ENCODE measurements around the gene CYP2B6.
"Not testable (repeated sequence)": the region's sequence is repeated elsewhere in the genome, so short reads cannot be mapped to it uniquely, and the experiment has no call there.

The CYP2B6 gene

GRCh38 chr19:40995355-40995754 is 4.3 kb downstream of the CYP2B6 start:
- DNase-seq (ENCODE audit: low read depth) = no peak
- no peak for TF ChIP-seq CTCF (IDR thresholded peaks at IDR 0.05; ENCODE audit: low read depth, low read length, missing control alignments)
- no peak overlapping the region for H3K4me3 ChIP-seq (ENCODE audit: low read depth, low read length)

GRCh38 chr19:40999018-40999417 is 7.9 kb downstream of the CYP2B6 start:
- H3K4me3 ChIP-seq (ENCODE audit: low read depth, low read length); DNase-seq (ENCODE audit: low read depth): not testable (repeated sequence)

- TF ChIP-seq CTCF (IDR thresholded peaks at IDR 0.05; ENCODE audit: low read depth, low read length, missing control alignments) = no peak
- H3K4me3 ChIP-seq (ENCODE audit: low read depth, low read length) = no peak overlapping the region
- no peak for DNase-seq (ENCODE audit: low read depth)
These were observed 9.2 kb downstream of the CYP2B6 start for GRCh38 chr19:41000310-41000737.

- DNase-seq (ENCODE audit: low read depth) = no peak
- H3K4me3 ChIP-seq (ENCODE audit: low read depth, low read length) = no peak overlapping the region
- TF ChIP-seq CTCF (IDR thresholded peaks at IDR 0.05; ENCODE audit: low read depth, low read length, missing control alignments) = no peak
These were observed 10.3 kb downstream of the CYP2B6 start for GRCh38 chr19:41001243-41001971.

GRCh38 chr19:41003656-41004055 is 12.6 kb downstream of the CYP2B6 start:
- DNase-seq (ENCODE audit: low read depth); H3K4me3 ChIP-seq (ENCODE audit: low read depth, low read length): not testable (repeated sequence)

GRCh38 chr19:41009700-41010235 is 18.7 kb downstream of the CYP2B6 start:
- TF ChIP-seq CTCF (IDR thresholded peaks at IDR 0.05; ENCODE audit: low read depth, low read length, missing control alignments) = no peak
- DNase-seq (ENCODE audit: low read depth) = no peak
- no peak overlapping the region for H3K4me3 ChIP-seq (ENCODE audit: low read depth, low read length)

GRCh38 chr19:41013359-41013758 is 22.3 kb downstream of the CYP2B6 start:
- TF ChIP-seq CTCF (IDR thresholded peaks at IDR 0.05; ENCODE audit: low read depth, low read length, missing control alignments) = no peak
- H3K4me3 ChIP-seq (ENCODE audit: low read depth, low read length) = no peak overlapping the region
- no peak for DNase-seq (ENCODE audit: low read depth)

- no peak overlapping the region for H3K4me3 ChIP-seq (ENCODE audit: low read depth, low read length)
- TF ChIP-seq CTCF (IDR thresholded peaks at IDR 0.05; ENCODE audit: low read depth, low read length, missing control alignments) = no peak
- no peak for DNase-seq (ENCODE audit: low read depth)
These were observed 23.6 kb downstream of the CYP2B6 start for GRCh38 chr19:41014643-41015042.

Data from GM12864 (cell line).